B cell (primary cell): Measurements from ENCODE around the gene TMEM150C. TPM values are rescaled to one million over a fixed set of nuclear protein-coding genes. Genes with fewer than 3 reads are reported as not detected.

ENCODE experiments used
- ATAC-seq: fragments of 200-7000 bp; cut with Tn5 transposase; one replicate; pipeline ENCODE4 v1.10.0; 2021; ENCODE audit warnings: low read depth, mild to moderate bottlenecking, moderate number of reproducible peaks, moderate library complexity
- CTCF ChIA-PET: fragments of 350-600 bp; sonication (Branson Sonifier 250); formaldehyde crosslinking; loops from one replicate; lab custom pipeline; 2021; ENCODE audit warnings: antibody characterized with exemption, inconsistent platforms; lab: Charles Lee
- POLR2A ChIA-PET: fragments of 350-600 bp; sonication (Branson Sonifier 250); formaldehyde crosslinking; loops from one replicate; lab custom pipeline; 2021; ENCODE audit warnings: antibody characterized with exemption; lab: Charles Lee
- DNase-seq: peaks from one replicate; pipeline ENCODE4 v3.0.0; 2013
- H2AFZ ChIP-seq: 2 replicates; pipeline ENCODE4 v1.6.1; 2012; ENCODE audit warnings: mild to moderate bottlenecking, low read depth, low read length; ENCODE audit not compliant: insufficient read depth, poor library complexity, severe bottlenecking
- H3K27ac ChIP-seq, 2 donors: 1 replicate in 1 of 2; 2 replicates in 1 of 2; pipeline ENCODE4 v1.5.1; 2012 to 2013; ENCODE audit warnings: low read length in 2 of 2, mild to moderate bottlenecking in 2 of 2, moderate library complexity in 1 of 2
- H3K27me3 ChIP-seq, 4 experiments: fragments of 200-600 bp in 1 of 4; sonication (generic) in 1 of 4; replicated peaks in 1 of 4; 1 replicate in 2 of 4; 2 replicates in 2 of 4; pipeline versions ENCODE4 v1.6.1 to v1.7.0; 2013 to 2016; ENCODE audit warnings: low read length in 3 of 4, mild to moderate bottlenecking in 2 of 4, mixed read lengths in 1 of 4, moderate library complexity in 1 of 4; ENCODE audit not compliant: insufficient read depth in 4 of 4, control insufficient read depth in 3 of 4; ENCODE audit errors: control extremely low read depth in 1 of 4
- H3K36me3 ChIP-seq, 2 experiments: replicated peaks in 1 of 2; 1 replicate in 1 of 2; 2 replicates in 1 of 2; pipeline versions ENCODE4 v1.6.1 to v1.7.1; 2013; ENCODE audit warnings: low read length in 1 of 2; ENCODE audit not compliant: insufficient read depth in 2 of 2, control insufficient read depth in 1 of 2; ENCODE audit errors: control extremely low read depth in 1 of 2, extremely low read depth in 1 of 2
- H3K4me1 ChIP-seq, 2 donors: fragments of 200-600 bp in 1 of 2; sonication (generic) in 1 of 2; 1 replicate in 1 of 2; 2 replicates in 1 of 2; pipeline versions ENCODE4 v1.5.1 to v1.6.1; 2013 to 2017; ENCODE audit warnings: low read length in 2 of 2; ENCODE audit not compliant: control insufficient read depth in 2 of 2, insufficient read depth in 2 of 2
- H3K4me2 ChIP-seq: replicated peaks from 2 replicates; pipeline ENCODE3; 2012; ENCODE audit warnings: mild to moderate bottlenecking, low read depth, low read length; ENCODE audit not compliant: poor library complexity, severe bottlenecking
- H3K4me3 ChIP-seq, 5 experiments: fragments of 200-600 bp in 1 of 5; sonication (generic) in 1 of 5; 1 replicate in 3 of 5; 2 replicates in 2 of 5; pipeline versions ENCODE4 v1.5.1 to v1.7.0; 2011 to 2016; ENCODE audit warnings: low read length in 4 of 5, mild to moderate bottlenecking in 4 of 5, low read depth in 2 of 5, control low read depth in 1 of 5, moderate library complexity in 1 of 5; ENCODE audit not compliant: insufficient read depth in 1 of 5; ENCODE audit errors: control extremely low read depth in 1 of 5, extremely low read depth in 1 of 5
- H3K79me2 ChIP-seq: fragments of 200-600 bp; sonication (generic); one replicate; pipeline ENCODE4 v1.6.0; 2016; ENCODE audit warnings: low read length; ENCODE audit not compliant: control insufficient read depth, insufficient read depth
- H3K9ac ChIP-seq: fragments of 200-600 bp; sonication (generic); 2 replicates; pipeline ENCODE4 v1.6.1; 2017; ENCODE audit warnings: mild to moderate bottlenecking, low read length, moderate library complexity
- H3K9me3 ChIP-seq, 3 donors: one replicate each; pipeline versions ENCODE4 v1.6.1 to v1.7.1; 2013; ENCODE audit warnings: low read length in 2 of 3; ENCODE audit not compliant: control insufficient read depth in 2 of 3, insufficient read depth in 1 of 3; ENCODE audit errors: control extremely low read depth in 1 of 3
- H4K20me1 ChIP-seq: 2 replicates; pipeline ENCODE4 v1.6.0; 2012; ENCODE audit warnings: mild to moderate bottlenecking, low read length; ENCODE audit not compliant: insufficient read depth, control insufficient read depth, poor library complexity, severe bottlenecking
- H3K27ac Mint-ChIP-seq: one replicate; pipeline ENCODE4 v1.8.0; 2021; ENCODE audit warnings: mixed read lengths
- H3K27me3 Mint-ChIP-seq: one replicate; pipeline ENCODE4 v1.8.0; 2021; ENCODE audit warnings: mixed read lengths
- H3K4me1 Mint-ChIP-seq: one replicate; pipeline ENCODE4 v1.8.0; 2021; ENCODE audit warnings: mixed read lengths
- H3K4me3 Mint-ChIP-seq: one replicate; pipeline ENCODE4 v1.8.0; 2021; ENCODE audit warnings: mixed read lengths
- H3K9me3 Mint-ChIP-seq: one replicate; pipeline ENCODE4 v1.8.0; 2022; ENCODE audit warnings: mixed read lengths; ENCODE audit not compliant: insufficient read depth
- EZH2 ChIP-seq: IDR thresholded peaks from 2 replicates; pipeline ENCODE4 v1.6.1; 2012; ENCODE audit warnings: borderline replicate concordance, low read depth, mild to moderate bottlenecking, moderate library complexity, low read length; ENCODE audit not compliant: insufficient read depth, poor library complexity, severe bottlenecking
- WGBS: methylation state at CpG from one replicate; pipeline ENCODE4 v1.1.5; 2013; ENCODE audit warnings: missing lambda C conversion rate; ENCODE audit not compliant: insufficient coverage; 5-methylcytosine and 5-hydroxymethylcytosine counted together
- intact Hi-C: fragments of 100-400 bp; cut with micrococcal nuclease; formaldehyde crosslinking; loops from one replicate; pipeline ENCODE4 v1.10.0; 2022
- polyA plus RNA-seq: library from polyadenylated mRNA; depleted of rRNA; stranded (reverse); fragments of >200 nt; gene quantifications from 2 replicates; pipeline ENCODE4 v1.2.3, GENCODE V29; 2012
- total RNA-seq, 2 donors: library from RNA; stranded (reverse); fragments of 120-200 nt in 1 of 2; gene quantifications; 1 replicate in 1 of 2; 2 replicates in 1 of 2; pipeline versions ENCODE4 v1.2.3 to v1.2.4, GENCODE V29; 2013 to 2022
- TF ChIP-seq, protein P1 (sequence below): fragments of 200-600 bp; IDR thresholded peaks from one replicate; pipeline ENCODE4 v1.8.0; 2022; ENCODE audit warnings: antibody characterized with exemption, mild to moderate bottlenecking

Gene TMEM150C
- total and polyA plus RNA-seq, 2 donors (not counting 1 experiment from before 2014, with no cell fraction given) = 0.04 TPM; not detected in 1

GRCh38 chr4:82469791-82470345, 91.9 kb downstream of the TMEM150C start:
- Histone ChIP-seq H3K4me1 (peaks cover 0 to under 1% of the 10 kb centered on the region in 2 donors), H3K9me3 (no peaks in the 10 kb centered on the region), H3K27me3 (no peaks in the 10 kb centered on the region), H3K9ac (no peak overlapping the region), H2AFZ (no peak overlapping the region), H4K20me1 (no peaks in the 10 kb centered on the region), H3K27ac (no peak overlapping the region), H3K4me2 (no peak overlapping the region), H3K4me3 (no peak overlapping the region), H3K36me3 (no peaks in the 10 kb centered on the region), H3K79me2 (no peaks in the 10 kb centered on the region)
- intact Hi-C loops = no loop called here
- CTCF ChIA-PET = no interaction called here
- POLR2A ChIA-PET = no interaction called here
- no peaks in the 10 kb centered on the region for H3K27me3 Mint-ChIP-seq
- 100% methylated on average over 2 of the region's 2 CpGs for WGBS
- H3K4me1 Mint-ChIP-seq = peaks cover 8% of the 10 kb centered on the region
- no peak overlapping the region for H3K27ac Mint-ChIP-seq
- TF ChIP-seq, protein P1, sequence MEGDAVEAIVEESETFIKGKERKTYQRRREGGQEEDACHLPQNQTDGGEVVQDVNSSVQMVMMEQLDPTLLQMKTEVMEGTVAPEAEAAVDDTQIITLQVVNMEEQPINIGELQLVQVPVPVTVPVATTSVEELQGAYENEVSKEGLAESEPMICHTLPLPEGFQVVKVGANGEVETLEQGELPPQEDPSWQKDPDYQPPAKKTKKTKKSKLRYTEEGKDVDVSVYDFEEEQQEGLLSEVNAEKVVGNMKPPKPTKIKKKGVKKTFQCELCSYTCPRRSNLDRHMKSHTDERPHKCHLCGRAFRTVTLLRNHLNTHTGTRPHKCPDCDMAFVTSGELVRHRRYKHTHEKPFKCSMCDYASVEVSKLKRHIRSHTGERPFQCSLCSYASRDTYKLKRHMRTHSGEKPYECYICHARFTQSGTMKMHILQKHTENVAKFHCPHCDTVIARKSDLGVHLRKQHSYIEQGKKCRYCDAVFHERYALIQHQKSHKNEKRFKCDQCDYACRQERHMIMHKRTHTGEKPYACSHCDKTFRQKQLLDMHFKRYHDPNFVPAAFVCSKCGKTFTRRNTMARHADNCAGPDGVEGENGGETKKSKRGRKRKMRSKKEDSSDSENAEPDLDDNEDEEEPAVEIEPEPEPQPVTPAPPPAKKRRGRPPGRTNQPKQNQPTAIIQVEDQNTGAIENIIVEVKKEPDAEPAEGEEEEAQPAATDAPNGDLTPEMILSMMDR = no peak
- TF ChIP-seq EZH2 = no peak
- H3K9me3 Mint-ChIP-seq = no peaks in the 10 kb centered on the region
- ATAC-seq (no peak), DNase-seq (no peak)
- no peak overlapping the region for H3K4me3 Mint-ChIP-seq

GRCh38 chr4:82467471-82467870, 94.3 kb downstream of the TMEM150C start:
- H3K27ac ChIP-seq = no peak overlapping the region
- TF ChIP-seq EZH2 = no peak
- TF ChIP-seq, protein P1 = no peak
- H2AFZ ChIP-seq = no peak overlapping the region
- no peaks in the 10 kb centered on the region for H3K27me3 Mint-ChIP-seq
- no peak overlapping the region for H3K27ac Mint-ChIP-seq
- ChIA-PET POLR2A (interaction anchor here (0.7 kb wide), 1 partner anchor 631 kb away, joined by 3 read pairs; no protein-coding TSS in a partner anchor), CTCF (no interaction called here)
- DNase-seq = no peak
- peaks cover 25% of the 10 kb centered on the region for H3K4me1 Mint-ChIP-seq
- WGBS = 100% methylated on average over 1 of the region's 3 CpGs
- peaks cover 5 to 8% of the 10 kb centered on the region in 2 donors for H3K4me1 ChIP-seq
- no peaks in the 10 kb centered on the region for H3K79me2 ChIP-seq
- no peaks in the 10 kb centered on the region for H3K36me3 ChIP-seq
- H3K9me3 ChIP-seq = no peaks in the 10 kb centered on the region
- no peak overlapping the region for H3K4me2 ChIP-seq
- no peak overlapping the region for H3K9ac ChIP-seq
- no peak overlapping the region for H3K4me3 ChIP-seq
- H4K20me1 ChIP-seq = no peaks in the 10 kb centered on the region
- no peaks in the 10 kb centered on the region for H3K27me3 ChIP-seq
- no peak overlapping the region for H3K4me3 Mint-ChIP-seq
- no peaks in the 10 kb centered on the region for H3K9me3 Mint-ChIP-seq
- ATAC-seq = no peak
- intact Hi-C loops = no loop called here
